Measurements from ENCODE around the gene CNTN2. TPM values are rescaled to one million over a fixed set of nuclear protein-coding genes. Genes with fewer than 3 reads are reported as not detected.

CNTN2 gene
- polyA plus RNA-seq, 1 donor from 2014 or later: 3.2 TPM

- no peaks in the 10 kb centered on the region for H3K9me3 ChIP-seq (ENCODE audit: low read length)
- no peaks in the 10 kb centered on the region for H3K36me3 ChIP-seq (ENCODE audit: insufficient read depth, low read length)
- H3K9ac ChIP-seq (ENCODE audit: low read length): peak overlapping the region; percentile 79
- no peaks in the 10 kb centered on the region for H4K20me1 ChIP-seq (ENCODE audit: insufficient read depth)
- peak overlapping the region; percentile 65 for H2AFZ ChIP-seq (ENCODE audit: low read depth, low read length)
- H3K27ac ChIP-seq (ENCODE audit: low read length): peak overlapping the region; percentile 91
- TF ChIP-seq MXI1 (conservative IDR thresholded peaks at IDR 0.05; ENCODE audit: poor library complexity, severe bottlenecking) (no peak), SMC3 (conservative IDR thresholded peaks at IDR 0.05; ENCODE audit: poor library complexity) (no peak), EP300 (conservative IDR thresholded peaks at IDR 0.05; ENCODE audit: poor library complexity, severe bottlenecking) (no peak), POLR2AphosphoS5 (IDR thresholded peaks at IDR 0.05) (no peak), EZH2 (IDR thresholded peaks at IDR 0.05; ENCODE audit: borderline replicate concordance, insufficient read depth, low read length, poor library complexity, severe bottlenecking) (no peak), CTCF (IDR thresholded peaks at IDR 0.05; ENCODE audit: poor library complexity, severe bottlenecking) (no peak)
- TF ChIP-seq, protein P1, sequence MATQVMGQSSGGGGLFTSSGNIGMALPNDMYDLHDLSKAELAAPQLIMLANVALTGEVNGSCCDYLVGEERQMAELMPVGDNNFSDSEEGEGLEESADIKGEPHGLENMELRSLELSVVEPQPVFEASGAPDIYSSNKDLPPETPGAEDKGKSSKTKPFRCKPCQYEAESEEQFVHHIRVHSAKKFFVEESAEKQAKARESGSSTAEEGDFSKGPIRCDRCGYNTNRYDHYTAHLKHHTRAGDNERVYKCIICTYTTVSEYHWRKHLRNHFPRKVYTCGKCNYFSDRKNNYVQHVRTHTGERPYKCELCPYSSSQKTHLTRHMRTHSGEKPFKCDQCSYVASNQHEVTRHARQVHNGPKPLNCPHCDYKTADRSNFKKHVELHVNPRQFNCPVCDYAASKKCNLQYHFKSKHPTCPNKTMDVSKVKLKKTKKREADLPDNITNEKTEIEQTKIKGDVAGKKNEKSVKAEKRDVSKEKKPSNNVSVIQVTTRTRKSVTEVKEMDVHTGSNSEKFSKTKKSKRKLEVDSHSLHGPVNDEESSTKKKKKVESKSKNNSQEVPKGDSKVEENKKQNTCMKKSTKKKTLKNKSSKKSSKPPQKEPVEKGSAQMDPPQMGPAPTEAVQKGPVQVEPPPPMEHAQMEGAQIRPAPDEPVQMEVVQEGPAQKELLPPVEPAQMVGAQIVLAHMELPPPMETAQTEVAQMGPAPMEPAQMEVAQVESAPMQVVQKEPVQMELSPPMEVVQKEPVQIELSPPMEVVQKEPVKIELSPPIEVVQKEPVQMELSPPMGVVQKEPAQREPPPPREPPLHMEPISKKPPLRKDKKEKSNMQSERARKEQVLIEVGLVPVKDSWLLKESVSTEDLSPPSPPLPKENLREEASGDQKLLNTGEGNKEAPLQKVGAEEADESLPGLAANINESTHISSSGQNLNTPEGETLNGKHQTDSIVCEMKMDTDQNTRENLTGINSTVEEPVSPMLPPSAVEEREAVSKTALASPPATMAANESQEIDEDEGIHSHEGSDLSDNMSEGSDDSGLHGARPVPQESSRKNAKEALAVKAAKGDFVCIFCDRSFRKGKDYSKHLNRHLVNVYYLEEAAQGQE (IDR thresholded peaks at IDR 0.05; ENCODE audit: borderline replicate concordance): no peak
- no peaks in the 10 kb centered on the region for H3K9me2 ChIP-seq (ENCODE audit: insufficient read depth, low read length)
- H3F3A ChIP-seq (ENCODE audit: insufficient read depth, low read length, poor library complexity, severe bottlenecking): no peaks in the 10 kb centered on the region
- H3K4me3 ChIP-seq (ENCODE audit: low read length): peak overlapping the region; percentile 75
- peak overlapping the region; percentile 76 for H3K4me2 ChIP-seq (ENCODE audit: low read length)
- H3K27me3 ChIP-seq (ENCODE audit: insufficient read depth, low read depth, low read length): no peaks in the 10 kb centered on the region
- H3K79me2 ChIP-seq (replicated peaks; ENCODE audit: insufficient read depth, low read length): peaks cover 26% of the 10 kb centered on the region
Observed at GRCh38 chr1:205122489-205122882, 79.5 kb downstream of the CNTN2 start.

GRCh38 chr1:205124726-205125125 is 81.7 kb downstream of the CNTN2 start:
- no peak overlapping the region for H3K4me3 ChIP-seq (ENCODE audit: low read length)
- H3F3A ChIP-seq (ENCODE audit: insufficient read depth, low read length, poor library complexity, severe bottlenecking): no peaks in the 10 kb centered on the region
- no peaks in the 10 kb centered on the region for H3K36me3 ChIP-seq (ENCODE audit: insufficient read depth, low read length)

More at GRCh38 chr1:205124726-205125125, 81.7 kb downstream of the CNTN2 start:
- peaks cover 20% of the 10 kb centered on the region for H3K79me2 ChIP-seq (replicated peaks; ENCODE audit: insufficient read depth, low read length)
- no peaks in the 10 kb centered on the region for H3K27me3 ChIP-seq (ENCODE audit: insufficient read depth, low read depth, low read length)
- H3K9me2 ChIP-seq (ENCODE audit: insufficient read depth, low read length): no peaks in the 10 kb centered on the region
- no peaks in the 10 kb centered on the region for H3K9me3 ChIP-seq (ENCODE audit: low read length)
- H4K20me1 ChIP-seq (ENCODE audit: insufficient read depth): no peaks in the 10 kb centered on the region
- TF ChIP-seq EP300 (conservative IDR thresholded peaks at IDR 0.05; ENCODE audit: poor library complexity, severe bottlenecking): no peak
- no peak for TF ChIP-seq RAD21 (conservative IDR thresholded peaks at IDR 0.05)
- TF ChIP-seq EZH2 (IDR thresholded peaks at IDR 0.05; ENCODE audit: borderline replicate concordance, insufficient read depth, low read length, poor library complexity, severe bottlenecking): no peak
- no peak for TF ChIP-seq CTCF (IDR thresholded peaks at IDR 0.05; ENCODE audit: poor library complexity, severe bottlenecking)
- TF ChIP-seq, protein P1 (IDR thresholded peaks at IDR 0.05; ENCODE audit: borderline replicate concordance): no peak
- no peak for TF ChIP-seq TAF1 (IDR thresholded peaks at IDR 0.05; ENCODE audit: low read depth)
- TF ChIP-seq POLR2AphosphoS5 (IDR thresholded peaks at IDR 0.05): no peak
- no peak for TF ChIP-seq SMC3 (conservative IDR thresholded peaks at IDR 0.05; ENCODE audit: poor library complexity)
- TF ChIP-seq MXI1 (conservative IDR thresholded peaks at IDR 0.05; ENCODE audit: poor library complexity, severe bottlenecking): no peak
- H3K27ac ChIP-seq (ENCODE audit: low read length): no peak overlapping the region
- no peak overlapping the region for H3K4me2 ChIP-seq (ENCODE audit: low read length)
- H3K9ac ChIP-seq (ENCODE audit: low read length): no peak overlapping the region
- H2AFZ ChIP-seq (ENCODE audit: low read depth, low read length): no peak overlapping the region

Measured in neural cell (in vitro differentiated cells).